AG10803 (cell line): Measurements from ENCODE around the gene AGAP3.

Experiments
- DNase-seq: peaks from one replicate; pipeline ENCODE4 v3.0.0; 2010; ENCODE audit warnings: low read depth
- H3K4me3 ChIP-seq: 2 replicates; pipeline ENCODE4 v1.5.1; 2011; ENCODE audit warnings: mild to moderate bottlenecking, low read length, control low read depth
- CTCF ChIP-seq: conservative IDR thresholded peaks from 2 replicates; pipeline ENCODE4 v1.5.1; 2011; ENCODE audit warnings: mild to moderate bottlenecking, low read length, control low read depth, inconsistent platforms

Gene AGAP3

DNA sequence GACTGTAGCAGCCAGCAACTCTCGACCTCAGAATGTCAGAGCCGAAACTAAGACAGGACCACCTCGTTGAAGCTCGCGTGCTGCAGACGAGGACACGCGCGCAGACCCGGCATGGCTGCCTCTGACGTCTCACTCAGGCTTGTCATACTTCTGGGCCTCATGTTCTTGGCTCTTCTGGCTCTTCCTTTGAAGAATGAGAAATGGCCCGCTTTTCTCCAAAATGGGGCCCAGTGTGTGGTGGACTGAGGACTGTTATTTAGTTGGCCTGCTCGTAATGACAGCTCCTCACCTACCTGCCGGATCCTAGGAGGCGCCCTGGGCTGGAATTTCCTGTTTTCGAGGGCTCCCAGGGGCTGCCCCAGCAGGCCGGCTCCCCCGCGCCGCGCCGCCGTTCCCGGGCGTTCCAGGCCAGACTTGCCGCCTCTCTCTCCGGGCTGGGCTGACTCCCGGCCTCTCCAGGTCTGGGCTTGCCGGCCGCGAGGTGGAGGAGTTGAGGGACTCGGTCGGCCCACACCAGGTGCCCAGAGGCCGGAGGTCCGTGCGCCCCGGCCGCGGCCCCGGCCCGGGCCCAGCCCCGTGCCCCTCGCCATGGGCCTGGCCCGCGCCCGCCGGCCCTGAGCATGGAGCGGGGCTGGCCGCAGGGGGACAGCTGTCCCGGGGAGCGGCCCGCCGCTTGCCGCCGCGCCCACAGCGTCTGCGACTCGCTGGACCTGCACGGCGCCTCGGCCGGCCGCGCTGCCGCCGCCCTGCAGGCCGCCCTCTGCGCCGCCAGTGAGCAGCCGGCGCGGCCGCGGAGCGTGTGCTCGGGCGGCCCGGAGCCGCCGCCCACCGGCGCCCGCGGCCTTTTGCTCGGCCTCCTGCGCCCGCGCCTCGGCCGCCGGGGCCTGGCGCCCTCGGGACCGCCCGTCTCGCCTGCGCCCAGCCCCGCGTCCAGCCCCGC is 28.1 kb downstream of the AGAP3 start:
- DNase-seq, result no peak
- no peak for TF ChIP-seq CTCF
- H3K4me3 ChIP-seq, result no peak overlapping the region

GRCh38 chr7:151115121-151115835 is 29.0 kb downstream of the AGAP3 start:
- H3K4me3 ChIP-seq, result no peak overlapping the region
- TF ChIP-seq CTCF, result no peak
- DNase-seq, result peak; percentile 28

GRCh38 chr7:151115836-151116418 is 29.7 kb downstream of the AGAP3 start:
- no peak for DNase-seq
- no peak overlapping the region for H3K4me3 ChIP-seq
- no peak for TF ChIP-seq CTCF

DNA sequence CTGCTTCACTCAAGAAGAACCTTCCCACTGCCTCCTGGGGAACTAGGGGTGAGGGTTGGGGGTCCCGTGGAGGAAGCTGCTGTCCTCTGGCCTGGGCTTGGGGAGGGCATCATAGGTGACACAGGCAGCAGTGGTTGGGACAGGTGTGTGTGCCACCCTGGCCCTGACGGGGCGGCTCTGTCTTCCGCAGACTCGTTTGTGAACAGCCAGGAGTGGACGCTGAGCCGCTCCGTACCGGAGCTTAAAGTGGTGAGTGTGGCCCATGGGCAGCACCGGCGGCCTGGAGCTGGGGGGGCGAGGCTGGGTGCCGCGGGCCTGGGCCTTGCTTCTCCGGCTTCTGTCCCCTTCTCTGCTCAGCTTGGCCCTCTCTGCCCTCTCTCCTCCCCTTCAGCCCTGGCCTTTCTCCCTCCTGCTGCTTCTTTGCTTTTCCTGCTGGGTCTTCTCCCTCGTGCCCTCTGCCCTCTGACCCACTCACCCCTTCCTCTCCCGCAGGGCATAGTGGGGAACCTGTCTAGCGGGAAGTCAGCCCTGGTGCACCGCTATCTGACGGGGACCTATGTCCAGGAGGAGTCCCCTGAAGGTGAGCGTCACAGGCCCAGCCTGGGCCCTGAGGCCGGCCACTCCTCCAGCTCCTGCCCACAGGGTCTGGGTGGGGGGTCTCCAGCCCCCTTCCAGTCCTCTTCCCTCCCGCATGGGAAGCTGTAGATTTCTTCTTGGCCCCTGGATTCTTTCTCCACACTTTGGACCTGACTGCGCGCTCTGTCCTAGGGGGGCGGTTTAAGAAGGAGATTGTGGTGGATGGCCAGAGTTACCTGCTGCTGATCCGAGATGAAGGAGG is 30.5 kb downstream of the AGAP3 start:
- no peak for TF ChIP-seq CTCF
- DNase-seq, result no peak
- H3K4me3 ChIP-seq, result no peak overlapping the region

DNA sequence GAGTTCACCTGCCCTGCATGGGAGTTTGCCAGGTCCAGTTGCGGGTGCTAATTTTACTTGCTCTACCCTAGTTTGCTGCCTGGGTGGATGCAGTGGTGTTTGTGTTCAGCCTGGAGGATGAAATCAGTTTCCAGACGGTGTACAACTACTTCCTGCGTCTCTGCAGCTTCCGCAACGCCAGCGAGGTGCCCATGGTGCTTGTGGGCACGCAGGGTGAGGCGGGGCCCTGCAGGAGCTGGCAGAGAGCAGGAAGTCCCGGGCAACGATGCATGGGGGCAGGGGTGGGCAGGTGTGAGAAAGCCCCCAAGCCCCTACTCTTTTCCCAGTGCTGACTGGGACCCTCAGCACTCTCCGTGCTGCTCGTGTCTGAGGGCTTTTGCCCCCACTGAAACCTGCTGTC is 31.3 kb downstream of the AGAP3 start:
- TF ChIP-seq CTCF, result no peak
- no peak for DNase-seq
- no peak overlapping the region for H3K4me3 ChIP-seq

- no peak overlapping the region for H3K4me3 ChIP-seq
- TF ChIP-seq CTCF, result no peak
- DNase-seq, result no peak
These were observed 32.1 kb downstream of the AGAP3 start for GRCh38 chr7:151118108-151119054.
